Heart right ventricle (tissue), 16 donors: Measurements from ENCODE around the gene RDH14. TPM values are rescaled to one million over a fixed set of nuclear protein-coding genes. Genes with fewer than 3 reads are reported as not detected.
A peak's percentile ranks its signal among the peaks of the same experiment; 100 is the strongest.

Experiments used
- ATAC-seq, 8 donors: fragments of 200-7000 bp; cut with Tn5 transposase; one replicate each; pipeline ENCODE4 v1.9.1; 2020; ENCODE audit warnings: mild to moderate bottlenecking in 8 of 8, moderate library complexity in 8 of 8, moderate number of reproducible peaks in 1 of 8
- DNase-seq, 2 donors: peaks; one replicate each; pipeline ENCODE4 v3.0.0-alpha.2; 2020
- H3K27ac ChIP-seq, 10 donors: fragments of 200-600 bp; sonication (generic) in 2 of 10; one replicate each; pipeline versions ENCODE4 v1.5.0 to v1.8.0; 2020 to 2022; ENCODE audit warnings: mild to moderate bottlenecking in 3 of 10
- H3K27me3 ChIP-seq, 7 donors: fragments of 200-600 bp; one replicate each; pipeline ENCODE4 v1.8.0; 2021 to 2022; ENCODE audit warnings: mild to moderate bottlenecking in 2 of 7
- H3K36me3 ChIP-seq, 9 donors: fragments of 200-600 bp; sonication (generic) in 1 of 9; one replicate each; pipeline versions ENCODE4 v1.5.0 to v1.8.0; 2020 to 2022; ENCODE audit warnings: mild to moderate bottlenecking in 2 of 9
- H3K4me1 ChIP-seq, 9 donors: fragments of 200-600 bp; sonication (generic) in 1 of 9; one replicate each; pipeline versions ENCODE4 v1.5.0 to v1.8.0; 2020 to 2022; ENCODE audit warnings: mild to moderate bottlenecking in 4 of 9
- H3K4me3 ChIP-seq, 10 donors: fragments of 200-600 bp; sonication (generic) in 2 of 10; one replicate each; pipeline versions ENCODE4 v1.5.0 to v1.8.0; 2020 to 2022; ENCODE audit warnings: mild to moderate bottlenecking in 7 of 10, moderate library complexity in 2 of 10
- H3K9me3 ChIP-seq, 11 donors: fragments of 200-600 bp in 10 of 11; sonication (generic) in 2 of 11; one replicate each; pipeline versions ENCODE4 v1.5.0 to v1.8.0; 2013 to 2022; ENCODE audit warnings: mild to moderate bottlenecking in 2 of 11, control low read depth in 1 of 11, moderate library complexity in 1 of 11
- CTCF ChIP-seq, 9 donors: fragments of 200-600 bp; sonication (generic) in 2 of 9; IDR thresholded peaks; one replicate each; pipeline versions ENCODE4 v1.5.0 to v1.8.0; 2021 to 2022; ENCODE audit warnings: antibody characterized with exemption in 9 of 9, mild to moderate bottlenecking in 5 of 9, moderate library complexity in 1 of 9
- WGBS, 2 donors: extraction: QIAGEN DNeasy Blood & Tissue Kit; methylation state at CpG; one replicate each; pipeline ENCODE4 v1.1.7; 2013; ENCODE audit warnings: inconsistent platforms in 1 of 2; 5-methylcytosine and 5-hydroxymethylcytosine counted together
- intact Hi-C, 10 donors: fragments of 100-400 bp; cut with DNase I; formaldehyde crosslinking; loops; one replicate each; pipeline versions ENCODE4 v1.11.1 to v1.14.2; 2022
- polyA plus RNA-seq, 2 donors: library from polyadenylated mRNA; stranded (reverse); fragments of 200-250 nt; gene quantifications; one replicate each; pipeline ENCODE4 v1.2.3, GENCODE V29; 2013
- total RNA-seq, 10 donors: library from RNA; stranded (reverse); fragmentation: NEBNext Ultra II Directional in 3 of 10; extraction: Animal tissue kit (Norgen Biotek cat#: 25700) in 3 of 10; gene quantifications; one replicate each; pipeline versions ENCODE4 v1.2.1 to v1.2.4, GENCODE V29; 2021 to 2023
- donor health status: Arrhythmogenic right ventricular cardiomyopathy.
- donor health status: ischemic (EF 13 %, LVEDD 7.1; RV severe dilation, severe dysfunction).
- donor health status: healthy with polysubstance abuse.
- donor health status: DM: no; HTN: yes; CAD: no.
- donor health status: DM: no; HTN: no; CAD: no.
- donor health status: ischemic (EF 25% LVEDD 6.9; RV normal size, moderate dysfunction).
- donor health status: ischemic (EF 25% LVEDD 5.7; RV mildly dilated, moderate dysfunction).
- donor health status: healthy.
- donor health status: DM: yes; HTN: yes; CAD: no.
- donor health status: Ischemic cardiomyopathy.
- donor health status: ischemic (EF 35%, LVEDD 5.7; RV mildly dilated, moderate dysfunction).
- donor health status: nonischemic (EF 11% LVEDD 7.7; RV severe dilation, severe dysfunction).
- donor health status: DM: yes; HTN: yes; CAD: no.
- donor health status: PGD.
- donor health status: ischemic (EF 29% LVEDD 5.4; RV normal size, mild dysfunction).
- donor health status: nonischemic (EF 23%, LVEDD 6.1; RV moderate dilation, normal function).

The RDH14 gene
- total and polyA plus RNA-seq, 12 donors: 25.8 to 54.8 (median 45.4) TPM

DNA sequence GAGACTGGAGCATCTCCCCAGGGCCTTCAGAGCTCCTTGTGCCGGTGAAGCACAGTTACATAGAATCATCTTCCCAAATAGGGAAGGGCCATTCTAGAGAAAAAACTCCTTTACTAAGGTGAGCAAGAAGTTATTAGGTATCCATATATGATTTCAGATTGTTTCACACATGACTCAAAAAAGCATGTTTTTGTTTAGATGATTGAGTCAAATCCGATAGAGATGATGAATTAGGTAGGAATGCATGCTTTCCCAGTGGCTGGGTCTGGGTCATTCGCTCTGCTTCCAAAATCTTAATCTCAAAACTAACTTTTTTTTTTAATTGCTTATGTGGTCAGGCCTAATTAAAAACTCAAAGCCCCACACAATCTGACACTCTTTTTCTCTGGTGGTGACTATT is 25.1 kb upstream of the RDH14 start:
- ATAC-seq (no peak), DNase-seq (no peak)
- Histone ChIP-seq H3K4me1 (no peaks in the 10 kb centered on the region), H3K4me3 (no peak overlapping the region), H3K36me3 (no peaks in the 10 kb centered on the region), H3K27ac (no peak overlapping the region), H3K9me3 (peaks cover 0 to 12% (median 0%) of the 10 kb centered on the region in 11 donors), H3K27me3 (no peaks in the 10 kb centered on the region)
- WGBS, 2 donors: 90 to 91% methylated on average over 3 of the region's 3 CpGs
- TF ChIP-seq CTCF (IDR thresholded peaks at IDR 0.05): no peak
- intact Hi-C loops: no loop called here

GRCh38 chr2:18584608-18584954 is 24.1 kb upstream of the RDH14 start:
- intact Hi-C loops: no loop called here
- no peak overlapping the region for H3K4me3 ChIP-seq
- no peak overlapping the region for H3K27ac ChIP-seq
- no peaks in the 10 kb centered on the region for H3K36me3 ChIP-seq
- no peaks in the 10 kb centered on the region for H3K4me1 ChIP-seq
- DNase-seq: no peak
- ATAC-seq: peak in 1 of 8 donors; percentile 25
- no peaks in the 10 kb centered on the region for H3K27me3 ChIP-seq
- no peak for TF ChIP-seq CTCF (IDR thresholded peaks at IDR 0.05)
- H3K9me3 ChIP-seq: peaks cover 0 to 16% (median under 1%) of the 10 kb centered on the region in 11 donors
- WGBS, 2 donors: 81 to 87% methylated on average over 32 of the region's 32 CpGs

- DNase-seq: no peak
- intact Hi-C loops: no loop called here
- Histone ChIP-seq H3K36me3 (no peaks in the 10 kb centered on the region), H3K4me3 (no peak overlapping the region), H3K9me3 (peaks cover 0 to 21% (median 5%) of the 10 kb centered on the region in 11 donors), H3K27ac (no peak overlapping the region), H3K27me3 (no peaks in the 10 kb centered on the region), H3K4me1 (no peaks in the 10 kb centered on the region)
- WGBS, 2 donors: 90 to 91% methylated on average over 37 of the region's 37 CpGs
- peak in 1 of 8 donors; percentile 18 for ATAC-seq
- TF ChIP-seq CTCF (IDR thresholded peaks at IDR 0.05): no peak
Measured at GRCh38 chr2:18583905-18584607, 23.6 kb upstream of the RDH14 start.

DNA sequence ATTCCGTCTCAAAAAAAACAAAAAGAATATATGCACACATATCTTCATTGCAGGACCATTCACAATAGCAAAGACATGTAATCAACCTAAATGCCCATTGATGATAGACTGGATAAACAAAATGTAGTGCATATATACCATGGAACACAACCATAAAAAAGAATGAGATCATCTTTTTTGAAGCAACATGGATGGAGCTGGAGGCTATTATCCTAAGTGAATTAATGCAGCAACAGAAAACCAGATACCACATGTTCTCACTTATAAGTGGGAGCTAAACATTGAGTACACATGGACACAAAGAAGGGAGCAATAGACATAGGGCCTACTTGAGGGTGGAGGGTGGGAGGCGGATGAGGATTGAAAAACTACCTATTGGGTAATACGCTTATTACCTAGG is 20.2 kb upstream of the RDH14 start:
- DNase-seq: no peak
- ATAC-seq: no peak
- H3K27ac ChIP-seq: no peak overlapping the region
- H3K9me3 ChIP-seq: peaks cover 0 to 34% (median 8%) of the 10 kb centered on the region in 11 donors
- intact Hi-C loops: no loop called here
- 94 to 97% methylated on average over 3 of the region's 3 CpGs for WGBS, 2 donors
- no peaks in the 10 kb centered on the region for H3K27me3 ChIP-seq
- no peaks in the 10 kb centered on the region for H3K4me1 ChIP-seq
- TF ChIP-seq CTCF (IDR thresholded peaks at IDR 0.05): no peak
- no peak overlapping the region for H3K4me3 ChIP-seq
- H3K36me3 ChIP-seq: no peaks in the 10 kb centered on the region
